Endothelial cell of umbilical vein (primary cell): ENCODE results near the gene CHL1. TPM values are rescaled to one million over a fixed set of nuclear protein-coding genes. Genes with fewer than 3 reads are reported as not detected.

ENCODE experiments used
- BruUV-seq: library from RNA; stranded (reverse); fragments of 400-500 nt; replicated peaks from 2 replicates; lab custom pipeline; 2021; lab: Mats Ljungman, UMichigan
- CTCF ChIA-PET: fragments of 300-600, 350-600 bp; sonication (Branson Sonifier 250); formaldehyde crosslinking; loops from one replicate; lab custom pipeline; 2021; ENCODE audit warnings: antibody characterized with exemption, inconsistent platforms; lab: Charles Lee
- POLR2A ChIA-PET: fragments of 300-600, 350-600 bp; sonication (Branson Sonifier 250); formaldehyde crosslinking; loops from one replicate; lab custom pipeline; 2021; ENCODE audit warnings: antibody characterized with exemption, inconsistent platforms; lab: Charles Lee
- DNase-seq: peaks from one replicate; pipeline ENCODE4 v3.0.0-alpha.2; 2011; ENCODE audit warnings: low read depth, low spot score
- FAIRE-seq: peaks from 2 replicates; lab custom pipeline; 2011; peaks lifted over from hg19 to GRCh38; lab: Jason Lieb, UNC
- H2AFZ ChIP-seq: 2 replicates; pipeline ENCODE4 v1.6.0; 2012; ENCODE audit warnings: low read depth, low read length, control low read depth, inconsistent platforms
- H3K27ac ChIP-seq: 2 replicates; pipeline ENCODE4 v1.5.1; 2011; ENCODE audit warnings: low read depth, mild to moderate bottlenecking, control low read depth, low read length, moderate library complexity; ENCODE audit not compliant: insufficient read depth
- H3K27me3 ChIP-seq, 2 experiments: 2 replicates each; pipeline versions ENCODE4 v1.6.0 to v1.6.1; 2011; ENCODE audit warnings: low read length in 2 of 2, mixed read lengths in 1 of 2; ENCODE audit not compliant: control insufficient read depth in 2 of 2, insufficient read depth in 2 of 2
- H3K36me3 ChIP-seq, 2 experiments: 2 replicates in 1 of 2; 3 replicates in 1 of 2; pipeline ENCODE4 v1.5.1; 2011; ENCODE audit warnings: low read length in 2 of 2, mild to moderate bottlenecking in 1 of 2, moderate library complexity in 1 of 2; ENCODE audit not compliant: control insufficient read depth in 2 of 2, insufficient read depth in 2 of 2; ENCODE audit errors: extremely low read depth in 1 of 2
- H3K4me1 ChIP-seq: 3 replicates; pipeline ENCODE4 v1.5.1; 2011; ENCODE audit warnings: mild to moderate bottlenecking, low read length; ENCODE audit not compliant: control insufficient read depth, insufficient read depth; ENCODE audit errors: extremely low read depth
- H3K4me2 ChIP-seq: 2 replicates; pipeline ENCODE4 v1.6.1; 2011; ENCODE audit warnings: low read length, control low read depth, mixed read lengths; ENCODE audit not compliant: insufficient read depth
- H3K4me3 ChIP-seq, 3 experiments: fragments of 200-600 bp in 1 of 3; sonication (generic), shearing (Covaris generic) in 1 of 3; replicated peaks in 1 of 3; 2 replicates each; pipeline ENCODE4 v1.5.1; 2011 to 2016; ENCODE audit warnings: control low read depth in 3 of 3, low read length in 3 of 3, mild to moderate bottlenecking in 2 of 3, inconsistent platforms in 1 of 3, low read depth in 1 of 3, moderate library complexity in 1 of 3; ENCODE audit not compliant: insufficient read depth in 1 of 3
- H3K79me2 ChIP-seq: 2 replicates; pipeline ENCODE4 v1.6.0; 2012; ENCODE audit warnings: low read length, inconsistent platforms; ENCODE audit not compliant: control insufficient read depth, insufficient read depth
- H3K9ac ChIP-seq: replicated peaks from 2 replicates; pipeline ENCODE3; 2011; ENCODE audit warnings: low read length, control low read depth; ENCODE audit not compliant: insufficient read depth; ENCODE audit errors: extremely low read depth
- H3K9me1 ChIP-seq: replicated peaks from 3 replicates; pipeline ENCODE4 v1.6.0; 2011; ENCODE audit warnings: mild to moderate bottlenecking, low read length; ENCODE audit not compliant: control insufficient read depth, insufficient read depth; ENCODE audit errors: extremely low read depth
- H3K9me3 ChIP-seq: replicated peaks from 2 replicates; pipeline ENCODE4 v1.5.1; 2012; ENCODE audit warnings: low read length, inconsistent platforms; ENCODE audit not compliant: control insufficient read depth, insufficient read depth
- H4K20me1 ChIP-seq: replicated peaks from 2 replicates; pipeline ENCODE3; 2011; ENCODE audit warnings: mild to moderate bottlenecking, low read length; ENCODE audit not compliant: control insufficient read depth, insufficient read depth; ENCODE audit errors: extremely low read depth
- EZH2 ChIP-seq: IDR thresholded peaks from 2 replicates; pipeline ENCODE4 v1.6.1; 2012; ENCODE audit warnings: borderline replicate concordance, low read depth, mild to moderate bottlenecking, moderate library complexity, low read length, inconsistent platforms; ENCODE audit not compliant: severe bottlenecking
- FOS ChIP-seq: IDR thresholded peaks from 2 replicates; pipeline ENCODE4 v1.6.1; 2011; ENCODE audit warnings: mild to moderate bottlenecking, low read length, moderate library complexity, borderline replicate concordance; ENCODE audit not compliant: insufficient read depth
- GATA2 ChIP-seq: IDR thresholded peaks from 2 replicates; pipeline ENCODE4 v1.7.0; 2011; ENCODE audit warnings: low read depth, mild to moderate bottlenecking, moderate library complexity, mixed read lengths, low read length; ENCODE audit not compliant: insufficient read length, insufficient read depth
- JUN ChIP-seq: IDR thresholded peaks from 2 replicates; pipeline ENCODE4 v1.6.1; 2011; ENCODE audit warnings: borderline replicate concordance, low read depth; ENCODE audit not compliant: insufficient read length, insufficient read depth
- MYC ChIP-seq: IDR thresholded peaks from one replicate; pipeline ENCODE4 v1.6.1; 2011; ENCODE audit warnings: mild to moderate bottlenecking, low read depth, low read length
- POLR2A ChIP-seq: IDR thresholded peaks from 2 replicates; pipeline ENCODE4 v1.6.1; 2012; ENCODE audit warnings: low read depth, mild to moderate bottlenecking, control low read depth, low read length
- POLR2AphosphoS5 ChIP-seq: IDR thresholded peaks from 2 replicates; pipeline ENCODE4 v1.6.1; 2012; ENCODE audit warnings: low read depth, mild to moderate bottlenecking, control low read depth, low read length, moderate library complexity; ENCODE audit not compliant: insufficient read depth
- dilution Hi-C: fragments of 300-500 bp; cut with MboI; formaldehyde crosslinking; loops from one replicate; pipeline ENCODE4 v1.15.0; 2019; ENCODE audit warnings: low sequenced_read_pairs; ENCODE audit not compliant: extremely low pct_ligation_motif_present
- intact Hi-C: fragments of 100-400 bp; cut with micrococcal nuclease; formaldehyde crosslinking; loops from one replicate; pipeline ENCODE4 v1.10.0; 2022
- polyA plus RNA-seq, 4 experiments: library from polyadenylated mRNA; depleted of rRNA in 3 of 4; stranded (reverse) in 3 of 4; unstranded in 1 of 4; fragments of >200 nt; gene quantifications; 2 replicates each; pipeline versions ENCODE4 v1.2.1 to v1.2.3, GENCODE V29; 2011 to 2012; ENCODE audit warnings: missing spikeins in 1 of 4
- total RNA-seq: library from RNA; stranded (reverse); gene quantifications from 2 replicates; pipeline ENCODE4 v1.2.3, GENCODE V29; 2021
- TF ChIP-seq, protein P1 (sequence below): IDR thresholded peaks from 2 replicates; pipeline ENCODE4 v1.6.1; 2011; ENCODE audit not compliant: insufficient read depth, insufficient read length
- TF ChIP-seq, protein P2 (sequence below), 2 donors: IDR thresholded peaks; 1 replicate in 1 of 2; 2 replicates in 1 of 2; pipeline ENCODE4 v1.5.1; 2011; ENCODE audit warnings: low read length in 2 of 2, mild to moderate bottlenecking in 2 of 2, moderate library complexity in 2 of 2, control low read depth in 1 of 2, inconsistent platforms in 1 of 2, low read depth in 1 of 2; ENCODE audit not compliant: insufficient read depth in 1 of 2; ENCODE audit errors: extremely low read depth in 1 of 2

CHL1 gene
- total and polyA plus RNA-seq, 2 donors (not counting 3 experiments of a cell fraction or from before 2014, with no cell fraction given) = not detected

DNA sequence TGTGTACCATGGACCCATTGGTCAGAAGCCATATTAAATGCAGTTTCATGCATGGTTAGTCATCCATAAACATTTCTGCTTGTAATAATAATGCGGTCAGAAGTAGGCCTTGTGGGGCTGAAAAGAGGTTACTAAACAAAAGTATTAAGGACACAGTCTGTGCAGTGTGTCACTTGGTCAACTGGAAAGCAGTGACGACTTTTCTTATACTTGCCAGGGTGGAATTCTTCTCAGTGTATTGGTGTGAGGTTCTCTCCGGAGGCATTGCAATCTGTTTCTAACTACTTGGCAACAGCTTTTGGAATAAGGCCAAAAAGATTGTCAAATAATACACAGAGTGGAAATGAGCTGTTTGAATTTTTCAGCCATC lies 46.8 kb downstream of the CHL1 start:
- H3K9me1 ChIP-seq = no peaks in the 10 kb centered on the region
- intact Hi-C loops (no loop called here), dilution Hi-C loops (no loop called here)
- H3K27ac ChIP-seq = no peak overlapping the region
- TF ChIP-seq POLR2A = no peak
- FAIRE-seq (no peak), DNase-seq (no peak)
- H3K4me3 ChIP-seq = no peak overlapping the region
- no peak overlapping the region for H3K9ac ChIP-seq
- H3K79me2 ChIP-seq = no peaks in the 10 kb centered on the region
- no peaks in the 10 kb centered on the region for H3K4me1 ChIP-seq
- H3K9me3 ChIP-seq = no peaks in the 10 kb centered on the region
- BruUV-seq = no TSS peak
- ChIA-PET CTCF (no interaction called here), POLR2A (no interaction called here)
- H2AFZ ChIP-seq = no peak overlapping the region
- no peaks in the 10 kb centered on the region for H4K20me1 ChIP-seq
- no peak overlapping the region for H3K4me2 ChIP-seq
- no peaks in the 10 kb centered on the region for H3K36me3 ChIP-seq
- H3K27me3 ChIP-seq = no peaks in the 10 kb centered on the region

DNA sequence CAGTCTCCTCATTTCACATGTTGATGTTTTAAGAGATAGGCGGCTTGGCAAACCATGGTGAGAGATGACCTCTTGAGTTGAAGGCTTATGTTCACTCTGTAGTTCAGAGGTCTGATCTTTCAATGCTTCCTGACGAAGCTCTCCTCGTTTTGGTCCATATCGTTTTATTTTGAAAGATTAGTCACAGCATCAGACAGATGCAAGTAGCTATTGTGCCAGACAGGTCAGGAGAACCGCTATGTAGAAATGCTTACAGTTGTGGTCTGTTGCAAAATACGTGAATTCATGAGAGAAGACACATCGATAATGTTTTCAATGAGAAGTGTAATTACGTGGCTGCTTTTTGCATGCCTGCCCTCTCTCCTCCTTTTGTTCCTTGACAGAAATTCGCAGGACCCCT lies 47.5 kb downstream of the CHL1 start:
- Histone ChIP-seq H4K20me1 (no peaks in the 10 kb centered on the region), H2AFZ (no peak overlapping the region), H3K9me1 (no peaks in the 10 kb centered on the region), H3K4me2 (no peak overlapping the region), H3K9ac (no peak overlapping the region), H3K27me3 (no peaks in the 10 kb centered on the region), H3K36me3 (no peaks in the 10 kb centered on the region), H3K4me1 (no peaks in the 10 kb centered on the region), H3K9me3 (peaks cover 2% of the 10 kb centered on the region), H3K79me2 (no peaks in the 10 kb centered on the region), H3K27ac (no peak overlapping the region), H3K4me3 (no peak overlapping the region)
- POLR2A ChIA-PET = no interaction called here
- no TSS peak for BruUV-seq
- TF ChIP-seq GATA2 (no peak), JUN (no peak), EZH2 (no peak), FOS (no peak), MYC (no peak), POLR2A (no peak), POLR2AphosphoS5 (no peak)
- TF ChIP-seq, protein P1, sequence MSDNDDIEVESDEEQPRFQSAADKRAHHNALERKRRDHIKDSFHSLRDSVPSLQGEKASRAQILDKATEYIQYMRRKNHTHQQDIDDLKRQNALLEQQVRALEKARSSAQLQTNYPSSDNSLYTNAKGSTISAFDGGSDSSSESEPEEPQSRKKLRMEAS = no peak
- TF ChIP-seq, protein P2, sequence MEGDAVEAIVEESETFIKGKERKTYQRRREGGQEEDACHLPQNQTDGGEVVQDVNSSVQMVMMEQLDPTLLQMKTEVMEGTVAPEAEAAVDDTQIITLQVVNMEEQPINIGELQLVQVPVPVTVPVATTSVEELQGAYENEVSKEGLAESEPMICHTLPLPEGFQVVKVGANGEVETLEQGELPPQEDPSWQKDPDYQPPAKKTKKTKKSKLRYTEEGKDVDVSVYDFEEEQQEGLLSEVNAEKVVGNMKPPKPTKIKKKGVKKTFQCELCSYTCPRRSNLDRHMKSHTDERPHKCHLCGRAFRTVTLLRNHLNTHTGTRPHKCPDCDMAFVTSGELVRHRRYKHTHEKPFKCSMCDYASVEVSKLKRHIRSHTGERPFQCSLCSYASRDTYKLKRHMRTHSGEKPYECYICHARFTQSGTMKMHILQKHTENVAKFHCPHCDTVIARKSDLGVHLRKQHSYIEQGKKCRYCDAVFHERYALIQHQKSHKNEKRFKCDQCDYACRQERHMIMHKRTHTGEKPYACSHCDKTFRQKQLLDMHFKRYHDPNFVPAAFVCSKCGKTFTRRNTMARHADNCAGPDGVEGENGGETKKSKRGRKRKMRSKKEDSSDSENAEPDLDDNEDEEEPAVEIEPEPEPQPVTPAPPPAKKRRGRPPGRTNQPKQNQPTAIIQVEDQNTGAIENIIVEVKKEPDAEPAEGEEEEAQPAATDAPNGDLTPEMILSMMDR (IDR thresholded peaks at IDR 0.05; ENCODE audit: extremely low read depth in 1 of 2, insufficient read depth in 1 of 2, low read depth in 1 of 2, low read length in 2 of 2) = no peak
- intact Hi-C loops (no loop called here), dilution Hi-C loops (no loop called here)
- DNase-seq (no peak), FAIRE-seq (no peak)
- CTCF ChIA-PET = no interaction called here
